AG20443 (cell line): ENCODE results near the gene ZNF354B.
A peak's percentile ranks its signal among the peaks of the same experiment; 100 is the strongest.
"Not testable (repeated sequence)": the region's sequence is repeated elsewhere in the genome, so short reads cannot be mapped to it uniquely, and the experiment has no call there.

Experiments
- DNase-seq: peaks from one replicate; pipeline ENCODE4 v3.0.0; 2012; ENCODE audit warnings: low spot score, mixed read lengths

The ZNF354B gene

GRCh38 chr5:178859625-178860521 lies at the start of gene ZNF354B:
Gene ZNF354B, plus strand, starts transcription at chr5:178859953. Its CDS starts 1,095 bp downstream, at chr5:178861048.
- DNase-seq: peak; percentile 96

DNA sequence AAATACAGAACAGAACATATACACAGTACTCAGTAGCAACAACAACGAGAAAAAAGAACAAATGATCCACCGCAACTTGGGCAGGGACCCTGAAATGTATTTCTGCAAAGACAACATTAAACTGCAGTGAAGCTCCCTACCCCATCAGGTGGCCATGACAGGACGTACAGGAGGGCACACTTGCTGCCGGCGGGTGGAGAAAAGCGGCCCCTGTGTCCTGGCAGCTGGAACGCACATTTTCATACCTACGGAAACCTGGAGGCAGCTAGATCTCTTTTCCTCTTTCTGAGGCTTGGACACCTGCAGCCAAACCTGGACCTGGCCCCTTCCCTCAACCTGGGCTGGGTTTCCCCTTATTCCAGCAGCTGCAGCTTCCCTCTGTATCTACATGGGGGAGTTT lies 42.2 kb upstream of the ZNF354B start:
- DNase-seq: no peak

DNA sequence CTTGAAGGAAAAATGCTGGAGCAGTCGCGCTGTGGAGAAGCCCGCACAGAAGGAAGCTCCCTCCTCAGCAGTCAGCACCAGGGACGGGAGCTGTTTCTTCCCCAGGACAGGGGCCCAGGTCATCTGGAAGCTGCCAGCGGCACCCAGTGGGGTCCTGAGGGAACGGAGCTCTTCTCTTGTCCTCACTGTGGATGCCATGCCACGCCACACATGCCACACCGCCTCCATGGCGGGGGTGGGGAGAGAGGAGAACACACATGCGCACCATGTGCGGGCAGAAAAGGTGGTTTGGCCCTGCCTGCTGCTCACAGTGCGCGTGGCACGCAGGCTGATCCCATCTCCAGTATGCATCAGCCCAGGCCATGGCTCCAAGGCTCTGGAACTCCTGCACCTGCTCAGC lies 41.7 kb upstream of the ZNF354B start:
- DNase-seq: peak; percentile 16

DNA sequence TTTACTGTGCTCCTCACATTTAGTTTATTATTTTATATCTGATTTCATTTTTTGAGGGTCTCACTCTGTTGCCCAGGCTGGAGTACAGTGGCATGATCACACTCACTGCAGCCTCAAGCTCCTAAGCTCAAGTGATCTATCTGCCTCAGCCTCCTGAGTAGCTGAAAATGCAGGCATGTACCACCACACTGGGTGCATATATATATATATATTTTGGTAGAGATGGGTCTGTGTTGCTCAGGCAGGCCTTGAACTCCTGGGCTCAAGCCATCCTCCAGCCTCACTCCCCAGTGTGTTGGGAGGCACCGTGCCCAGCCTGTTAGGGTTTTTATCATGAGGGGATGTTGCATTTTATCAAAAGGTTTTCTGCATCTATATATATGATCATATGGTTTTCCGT lies 39.8 kb upstream of the ZNF354B start:
- DNase-seq: no peak

DNA sequence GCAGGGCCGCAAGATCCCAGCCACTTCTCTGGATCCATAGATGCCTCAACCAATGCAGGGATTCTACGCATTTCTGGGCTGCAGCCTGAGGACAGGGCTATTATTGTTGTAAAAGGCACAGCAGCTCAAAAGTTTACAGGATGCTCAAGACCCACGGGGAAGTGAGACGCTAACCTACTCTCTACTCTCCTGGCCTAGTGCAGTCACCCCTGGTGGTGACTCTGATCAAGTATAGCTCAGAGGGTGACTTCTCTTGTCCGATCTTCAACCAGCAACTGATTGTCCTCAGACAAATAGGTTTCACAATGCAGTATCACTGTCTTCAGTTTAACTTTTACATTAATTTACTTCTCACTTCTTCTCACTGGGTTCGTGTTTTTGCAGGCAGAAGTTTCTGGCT lies 34.3 kb upstream of the ZNF354B start:
- DNase-seq: no peak

DNA sequence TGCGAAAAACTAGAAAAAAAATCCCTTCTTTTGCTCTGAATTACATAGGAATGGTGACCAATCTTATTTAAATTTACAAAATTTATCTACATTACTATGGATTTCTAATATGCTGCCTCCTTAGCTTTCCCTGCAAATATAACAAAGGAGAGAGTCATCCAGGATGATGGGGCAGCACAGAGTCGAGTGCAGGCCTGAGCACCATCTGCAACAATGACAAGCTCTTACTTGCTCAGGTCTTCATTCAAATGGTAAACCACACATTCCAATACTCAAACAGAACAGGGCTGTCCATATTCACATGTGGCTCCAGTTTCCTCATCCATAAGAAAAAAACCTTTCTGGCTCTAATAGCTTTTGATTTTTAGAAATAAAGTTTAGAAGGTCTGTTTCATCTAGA lies 33.5 kb upstream of the ZNF354B start:
- DNase-seq: no peak

- no peak for DNase-seq
These were observed 32.1 kb upstream of the ZNF354B start for GRCh38 chr5:178827636-178828035.

GRCh38 chr5:178831049-178831448 lies 28.7 kb upstream of the ZNF354B start:
- DNase-seq: no peak

GRCh38 chr5:178832618-178833201 lies 27.0 kb upstream of the ZNF354B start:
- no peak for DNase-seq

- DNase-seq: no peak
These were observed 23.1 kb upstream of the ZNF354B start for GRCh38 chr5:178836628-178837027.

- DNase-seq: not testable (repeated sequence)
These were observed 20.9 kb upstream of the ZNF354B start for GRCh38 chr5:178838695-178839318.

DNA sequence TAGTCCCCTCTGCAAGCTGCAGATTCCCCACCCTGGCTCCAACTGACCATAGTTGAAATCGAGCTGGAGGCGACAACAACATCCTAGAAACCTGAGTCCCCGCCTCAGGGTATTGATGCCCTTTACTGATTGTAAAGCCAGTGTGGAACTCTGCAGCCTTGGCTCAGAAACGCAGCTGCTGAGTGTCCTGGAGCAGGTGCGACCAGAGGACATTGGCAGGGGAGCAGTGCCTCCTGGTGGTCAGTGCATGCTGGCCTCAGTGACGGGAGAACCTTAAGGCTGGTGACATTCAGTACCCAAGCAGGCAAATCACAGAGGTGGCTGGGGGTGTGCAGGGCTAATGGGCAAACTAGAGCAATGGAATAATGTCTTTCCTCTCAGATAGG lies 20.4 kb upstream of the ZNF354B start:
- DNase-seq: peak; percentile 44

DNA sequence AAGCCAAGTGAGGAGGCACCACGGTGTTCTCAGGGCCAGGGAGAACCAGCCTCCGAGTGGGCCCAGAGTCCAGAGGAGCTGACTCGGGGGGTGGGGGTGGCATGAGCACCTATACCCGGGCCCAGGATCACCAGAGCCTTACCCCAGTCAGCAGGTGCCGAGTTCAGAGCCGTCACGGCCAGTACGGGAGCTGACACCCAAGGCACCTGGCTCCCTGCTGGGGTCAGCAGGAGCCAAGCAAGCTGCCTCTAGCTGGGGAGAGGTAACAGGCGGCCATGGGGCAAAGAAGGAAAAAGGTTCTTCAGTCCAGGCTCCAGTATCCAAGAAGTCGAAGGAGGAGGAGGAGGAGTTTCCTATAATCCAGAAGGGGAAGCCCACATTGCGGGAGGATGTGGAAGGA lies 19.4 kb upstream of the ZNF354B start:
- DNase-seq: not testable (repeated sequence)

GRCh38 chr5:178849316-178849715 lies 10.4 kb upstream of the ZNF354B start:
- DNase-seq: no peak

DNA sequence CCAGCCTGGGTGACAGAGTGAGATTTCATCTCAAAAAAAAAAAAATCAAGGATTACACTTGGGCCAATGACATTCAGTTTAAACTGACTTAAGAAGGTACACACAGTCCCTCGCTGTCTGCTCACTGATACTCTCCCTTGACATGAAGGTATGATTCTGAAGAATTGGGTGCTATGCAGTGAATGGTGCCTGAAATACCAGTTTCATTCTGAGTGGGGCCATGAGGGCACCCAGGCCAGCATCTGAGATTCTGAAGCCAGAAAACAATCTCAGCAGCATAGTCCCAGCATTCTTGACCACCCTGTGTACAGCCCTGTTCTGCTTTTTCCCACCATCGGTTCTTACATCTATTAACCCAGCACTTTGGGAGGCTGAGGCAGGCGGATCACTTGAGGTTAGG lies 7.8 kb upstream of the ZNF354B start:
- DNase-seq: no peak

GRCh38 chr5:178854284-178854683 lies 5.5 kb upstream of the ZNF354B start:
- no peak for DNase-seq

DNA sequence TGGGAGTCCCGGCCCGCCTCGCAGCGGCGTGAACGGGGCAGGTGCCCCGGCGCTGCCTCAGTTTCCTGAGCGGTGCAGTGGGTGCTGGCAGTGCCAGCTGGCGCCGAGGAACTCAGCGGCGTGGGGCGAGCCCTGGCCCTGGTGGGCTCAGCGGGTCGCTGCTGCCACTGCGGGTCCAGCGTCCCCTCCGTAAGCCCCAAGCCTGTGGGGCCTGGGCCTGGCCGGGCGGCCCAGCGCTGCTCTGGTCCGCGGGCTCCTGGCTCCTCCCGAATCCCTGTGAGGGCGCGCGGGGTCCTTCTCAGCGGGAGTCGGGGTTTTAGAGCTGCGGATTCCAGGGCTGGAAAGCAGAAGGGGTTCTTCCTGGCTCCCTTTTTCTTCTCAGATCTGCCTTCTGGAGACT lies 862 bp downstream of the ZNF354B start:
- not testable (repeated sequence) for DNase-seq

DNA sequence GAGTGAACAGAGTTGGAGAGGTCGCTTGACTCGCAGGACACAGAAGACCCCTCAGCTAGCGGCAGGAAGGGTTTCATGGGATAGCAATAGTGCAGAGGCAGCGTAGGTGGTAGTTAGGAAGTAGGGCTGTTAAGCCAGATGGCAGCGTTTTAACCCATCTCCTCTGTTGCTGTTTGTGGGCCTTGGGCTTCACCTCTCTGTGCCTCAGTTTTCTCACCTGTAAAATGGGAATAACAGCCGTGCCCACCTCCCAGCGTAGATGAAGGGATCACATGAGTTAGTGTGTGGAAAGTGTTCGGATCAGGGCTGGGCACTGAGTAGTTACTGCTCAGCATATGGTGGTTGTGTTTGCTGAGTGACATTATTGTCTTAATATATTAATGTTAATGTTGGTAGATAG lies 1.9 kb downstream of the ZNF354B start:
- no peak for DNase-seq

DNA sequence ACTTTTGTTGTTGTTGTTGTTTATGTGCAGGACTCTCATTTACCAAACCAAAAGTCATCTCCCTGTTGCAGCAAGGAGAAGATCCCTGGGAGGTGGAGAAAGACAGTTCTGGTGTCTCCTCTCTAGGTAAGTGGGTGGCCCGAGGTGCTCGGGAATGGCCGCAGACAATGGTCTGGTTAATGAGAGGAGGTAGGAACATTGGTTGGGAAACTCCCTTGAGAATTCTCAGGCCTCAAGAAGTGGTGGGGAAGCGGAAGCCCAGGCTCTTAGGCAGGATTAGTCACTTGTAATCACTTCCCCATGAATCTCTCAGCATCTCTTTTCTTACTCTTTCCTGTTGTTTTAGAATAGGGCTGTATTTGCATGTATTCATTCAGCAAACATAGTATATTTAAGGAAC lies 7.2 kb downstream of the ZNF354B start:
- no peak for DNase-seq

DNA sequence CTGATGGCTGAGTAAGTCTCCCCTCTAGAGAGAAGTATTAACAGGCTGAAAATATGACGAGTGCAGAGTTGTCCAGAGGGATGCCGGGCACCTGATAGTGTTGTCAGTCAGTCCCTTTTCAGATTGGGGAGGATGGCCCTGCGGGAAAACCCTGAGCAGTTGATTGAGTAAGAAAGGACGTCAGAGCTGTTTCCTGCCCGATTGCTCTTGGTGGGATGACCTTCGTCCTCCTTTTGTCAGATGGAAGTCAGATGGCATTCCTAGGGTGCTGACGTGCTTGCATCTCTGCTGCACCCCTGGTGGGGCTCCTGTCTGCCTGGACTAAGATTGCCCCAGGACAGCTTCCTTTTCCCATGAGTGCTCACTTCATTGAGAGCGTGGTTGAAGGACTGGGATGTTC lies 9.8 kb downstream of the ZNF354B start:
- no peak for DNase-seq

DNA sequence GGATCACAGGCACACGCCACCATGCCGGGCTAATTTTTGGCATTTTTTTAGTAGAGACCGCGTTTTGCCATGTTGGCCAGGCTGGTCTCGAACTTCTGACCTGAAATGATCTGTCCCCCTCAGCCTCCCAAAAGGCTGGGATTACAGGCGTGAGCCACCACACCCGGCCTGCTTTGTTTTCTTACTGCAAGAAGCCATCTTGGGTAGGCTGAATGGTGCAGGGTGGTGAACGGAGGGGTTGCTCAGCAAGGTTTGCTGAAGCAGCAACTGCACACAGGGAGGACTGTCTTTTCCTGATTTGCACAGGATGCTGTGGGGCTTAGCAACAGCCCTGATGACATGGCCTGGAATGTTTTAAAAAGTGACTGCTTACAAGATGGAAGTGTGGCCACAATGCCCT lies 10.7 kb downstream of the ZNF354B start:
- no peak for DNase-seq

GRCh38 chr5:178872302-178872701 lies 12.5 kb downstream of the ZNF354B start:
- DNase-seq: no peak

DNA sequence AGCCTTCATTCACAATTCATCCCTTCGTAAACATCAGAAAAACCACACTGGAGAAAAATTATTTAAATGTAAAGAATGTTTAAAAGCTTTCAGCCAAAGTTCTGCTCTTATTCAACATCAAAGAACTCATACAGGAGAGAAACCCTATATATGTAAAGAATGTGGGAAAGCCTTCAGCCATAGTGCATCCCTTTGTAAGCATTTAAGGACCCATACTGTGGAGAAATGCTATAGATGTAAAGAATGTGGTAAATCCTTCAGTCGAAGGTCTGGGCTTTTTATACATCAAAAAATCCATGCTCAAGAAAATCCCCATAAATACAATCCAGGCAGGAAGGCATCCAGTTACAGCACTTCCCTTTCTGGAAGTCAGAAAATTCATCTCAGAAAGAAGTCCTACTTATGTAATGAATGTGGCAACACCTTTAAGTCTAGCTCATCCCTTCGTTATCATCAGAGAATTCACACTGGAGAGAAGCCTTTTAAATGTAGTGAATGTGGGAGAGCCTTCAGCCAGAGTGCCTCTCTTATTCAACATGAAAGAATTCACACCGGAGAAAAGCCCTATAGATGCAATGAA lies 23.5 kb downstream of the ZNF354B start:
- DNase-seq: not testable (repeated sequence)
